AG04450 (cell line): ENCODE data around the gene ASCL2. TPM values are rescaled to one million over a fixed set of nuclear protein-coding genes. Genes with fewer than 3 reads are reported as not detected.
"Not testable (repeated sequence)": the region's sequence is repeated elsewhere in the genome, so short reads cannot be mapped to it uniquely, and the experiment has no call there.

Source experiments
- CTCF ChIA-PET: fragments of 300-600, 350-600 bp; formaldehyde crosslinking; extraction: SDS; loops from one replicate; lab custom pipeline; 2022; ENCODE audit warnings: antibody characterized with exemption, inconsistent platforms; lab: Charles Lee
- POLR2A ChIA-PET: fragments of 350-600 bp; formaldehyde crosslinking; extraction: SDS; loops from one replicate; lab custom pipeline; 2021; ENCODE audit warnings: antibody characterized with exemption, inconsistent platforms; lab: Yijun Ruan, JAX
- DNase-seq: peaks from one replicate; pipeline ENCODE4 v3.0.0-alpha.2; 2011; ENCODE audit warnings: low read depth, low spot score
- H3K27ac ChIP-seq: one replicate; pipeline ENCODE4 v1.5.1; 2012; ENCODE audit warnings: low read depth, low read length, control low read depth
- H3K27me3 ChIP-seq: one replicate; pipeline ENCODE4 v1.6.0; 2012; ENCODE audit warnings: low read length; ENCODE audit not compliant: control insufficient read depth, insufficient read depth
- H3K4me3 ChIP-seq: 2 replicates; pipeline ENCODE4 v1.5.1; 2011; ENCODE audit warnings: mild to moderate bottlenecking, low read depth, low read length, control low read depth
- H3K9me3 ChIP-seq: 2 replicates; pipeline ENCODE4 v1.5.1; 2012; ENCODE audit warnings: low read length; ENCODE audit not compliant: control insufficient read depth, insufficient read depth
- CTCF ChIP-seq: IDR thresholded peaks from 2 replicates; pipeline ENCODE4 v1.5.1; 2011; ENCODE audit warnings: low read depth, low read length, control low read depth, inconsistent platforms
- polyA plus RNA-seq: library from polyadenylated mRNA; depleted of rRNA; stranded (reverse); fragments of >200 nt; gene quantifications from 2 replicates; pipeline ENCODE4 v1.2.3, GENCODE V29; 2011

Gene ASCL2
- polyA plus RNA-seq, 1 experiment = not detected

- ChIA-PET POLR2A (no interaction called here), CTCF (no interaction called here)
- no peak for TF ChIP-seq CTCF
- no peak overlapping the region for H3K4me3 ChIP-seq
- no peak for DNase-seq
- H3K27me3 ChIP-seq = peaks cover 9% of the 10 kb centered on the region
- no peaks in the 10 kb centered on the region for H3K9me3 ChIP-seq
- no peak overlapping the region for H3K27ac ChIP-seq
Measured at GRCh38 chr11:2240834-2241233, 29.6 kb downstream of the ASCL2 start.

GRCh38 chr11:2237457-2238238, 32.7 kb downstream of the ASCL2 start:
- TF ChIP-seq CTCF = no peak
- Histone ChIP-seq H3K27ac (no peak overlapping the region), H3K4me3 (no peak overlapping the region), H3K9me3 (no peaks in the 10 kb centered on the region), H3K27me3 (peaks cover 5% of the 10 kb centered on the region)
- ChIA-PET CTCF (interaction anchor here (1.1 kb wide), 1 partner anchor 294 kb away, joined by 3 read pairs; no protein-coding TSS in a partner anchor), POLR2A (no interaction called here)
- DNase-seq = no peak

GRCh38 chr11:2236381-2237134, 33.8 kb downstream of the ASCL2 start:
- H3K27ac ChIP-seq, H3K9me3 ChIP-seq, H3K27me3 ChIP-seq, DNase-seq, H3K4me3 ChIP-seq, CTCF ChIA-PET, POLR2A ChIA-PET: not testable (repeated sequence)

- DNase-seq = no peak
- no peak for TF ChIP-seq CTCF
- Histone ChIP-seq H3K27ac (no peak overlapping the region), H3K4me3 (no peak overlapping the region), H3K9me3 (no peaks in the 10 kb centered on the region), H3K27me3 (peaks cover 12% of the 10 kb centered on the region)
- ChIA-PET POLR2A (no interaction called here), CTCF (no interaction called here)
Measured at GRCh38 chr11:2235588-2236326, 34.6 kb downstream of the ASCL2 start.

- peaks cover 12% of the 10 kb centered on the region for H3K27me3 ChIP-seq
- DNase-seq = no peak
- H3K27ac ChIP-seq = no peak overlapping the region
- no peaks in the 10 kb centered on the region for H3K9me3 ChIP-seq
- TF ChIP-seq CTCF = no peak
- POLR2A ChIA-PET = no interaction called here
- H3K4me3 ChIP-seq = no peak overlapping the region
- CTCF ChIA-PET = no interaction called here
Measured at GRCh38 chr11:2234963-2235362, 35.4 kb downstream of the ASCL2 start.
